ENCODE data around the gene NSMCE4A. TPM values are rescaled to one million over a fixed set of nuclear protein-coding genes. Genes with fewer than 3 reads are reported as not detected.
"Not testable (repeated sequence)": the region's sequence is repeated elsewhere in the genome, so short reads cannot be mapped to it uniquely, and the experiment has no call there.

NSMCE4A gene
- total and polyA plus RNA-seq, 4 experiments from 2014 or later, result 57.0 to 74.8 (median 70.6) TPM

DNA sequence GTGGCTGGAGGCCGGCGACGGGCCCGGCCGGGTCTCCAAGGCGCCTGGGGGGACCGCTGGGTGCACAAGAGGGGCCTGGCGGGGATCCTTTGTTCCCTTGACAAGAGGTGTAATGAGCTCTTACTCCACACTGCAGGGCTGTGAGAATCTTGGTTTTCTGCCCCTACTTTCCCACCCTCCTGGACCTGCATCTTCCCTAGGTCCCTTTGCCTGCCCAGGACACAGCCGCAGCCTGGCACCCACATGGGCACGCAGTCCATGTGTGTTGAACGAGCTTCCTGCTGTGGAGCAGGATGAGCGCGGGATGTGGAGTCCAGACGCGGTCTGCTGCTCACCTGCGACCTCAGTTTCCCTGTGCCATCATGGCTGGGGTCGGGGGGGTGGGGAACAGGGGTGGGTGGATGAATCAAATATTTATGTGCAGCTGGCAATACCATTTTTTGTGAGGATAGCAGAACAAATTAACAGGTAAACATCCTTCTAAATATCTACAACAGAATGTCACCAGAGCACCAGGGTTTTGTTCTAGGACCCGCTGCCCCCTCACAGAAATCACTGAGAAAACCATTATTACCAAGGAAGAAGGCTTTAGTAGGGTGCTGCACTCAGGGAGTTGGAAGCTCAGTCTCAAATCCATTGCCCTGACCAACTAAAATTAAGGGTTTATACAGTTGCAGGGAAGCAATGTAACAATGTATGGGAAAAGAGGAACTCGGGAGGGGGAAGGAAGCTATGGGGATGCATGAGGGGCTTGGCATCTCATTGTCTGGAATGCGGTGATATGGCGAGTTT is 474 bp upstream of the NSMCE4A start:
- Mint-ChIP-seq H3K27ac (peak overlapping the region in 1 of 7 donors; percentile 62), H3K9me3 (no peaks in the 10 kb centered on the region), H3K4me1 (peaks cover 14 to 34% (median 20%) of the 10 kb centered on the region in 4 donors), H3K36me3 (peaks cover 13 to 14% of the 10 kb centered on the region in 2 donors), H3K4me3 (peak overlapping the region; percentile 64 to 81 (median 77)), H3K27me3 (no peaks in the 10 kb centered on the region)
- DNase-seq, result no peak
- Histone ChIP-seq H3K36me3 (ENCODE audit: insufficient read depth, low read length) (peaks cover 5% of the 10 kb centered on the region), H3K4me1 (ENCODE audit: insufficient read depth, low read length) (peaks cover 20% of the 10 kb centered on the region), H3K4me3 (ENCODE audit: low read length in 2 of 2) (peak overlapping the region; percentile 23 to 77), H3K9me3 (ENCODE audit: control insufficient read depth in 1 of 2, low read length in 2 of 2) (no peaks in the 10 kb centered on the region), H3K27ac (ENCODE audit: low read depth, low read length) (peak overlapping the region; percentile 62), H3K27me3 (ENCODE audit: insufficient read depth, low read length) (no peaks in the 10 kb centered on the region)
- ChIA-PET CTCF (ENCODE audit: partially characterized antibody) (interaction anchor here (0.9 to 1.7 kb wide), 4 partner anchors 9 to 26 kb away, joined by 3 to 11 read pairs (median 4); no protein-coding TSS in a partner anchor), POLR2A (ENCODE audit: partially characterized antibody) (interaction anchor here (1.3 to 2.1 kb wide), 3 partner anchors 13 to 48 kb away, joined by 3 to 11 read pairs (median 6); partner anchors contain the start of gene ATE1)
- intact Hi-C loops (cut with micrococcal nuclease), result no loop called here

DNA sequence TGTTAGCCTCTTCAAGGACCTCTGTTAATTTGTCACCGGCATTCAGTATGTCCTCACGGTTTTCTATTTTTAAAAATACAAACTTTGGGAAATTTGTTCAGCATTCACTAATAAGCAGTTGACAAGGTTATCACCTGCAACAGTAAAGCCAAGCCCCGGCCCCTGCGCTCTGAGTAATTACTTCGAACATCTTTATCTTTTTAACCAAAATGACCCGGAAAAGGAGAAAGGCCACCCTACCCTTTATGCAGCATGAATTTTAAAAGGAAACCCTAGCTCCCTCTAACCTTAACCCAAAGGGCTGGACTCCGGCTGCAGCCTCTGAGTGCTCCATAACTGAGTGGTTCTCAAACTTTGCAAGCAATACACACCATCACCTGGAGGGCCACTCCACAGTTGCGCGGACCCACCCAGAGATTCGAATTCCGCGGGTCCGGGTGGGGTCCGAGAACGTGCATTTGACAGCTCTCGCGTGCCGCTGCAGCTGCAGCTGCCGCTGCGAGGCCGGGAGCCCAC is 940 bp downstream of the NSMCE4A start:
- peaks cover 13 to 17% of the 10 kb centered on the region in 2 donors for H3K36me3 Mint-ChIP-seq
- ChIA-PET POLR2A (ENCODE audit: partially characterized antibody) (interaction anchor here (1.0 to 2.1 kb wide), 3 partner anchors 12 to 46 kb away, joined by 3 to 11 read pairs (median 6); partner anchors contain the start of gene ATE1), CTCF (ENCODE audit: partially characterized antibody) (interaction anchor here (1.3 kb wide), 1 partner anchor 46 kb away, joined by 3 read pairs; the partner anchor contains the start of gene ATE1)
- peaks cover 14 to 34% (median 20%) of the 10 kb centered on the region in 4 donors for H3K4me1 Mint-ChIP-seq
- H3K27me3 Mint-ChIP-seq, result no peaks in the 10 kb centered on the region
- Histone ChIP-seq H3K36me3 (ENCODE audit: insufficient read depth, low read length) (peaks cover 6% of the 10 kb centered on the region), H3K27ac (ENCODE audit: low read depth, low read length) (peak overlapping the region; percentile 62), H3K4me1 (ENCODE audit: insufficient read depth, low read length) (peaks cover 20% of the 10 kb centered on the region), H3K9me3 (ENCODE audit: control insufficient read depth in 1 of 2, low read length in 2 of 2) (no peaks in the 10 kb centered on the region), H3K27me3 (ENCODE audit: insufficient read depth, low read length) (no peaks in the 10 kb centered on the region), H3K4me3 (ENCODE audit: low read length in 2 of 2) (peak overlapping the region in 1 of 2 donors; percentile 77)
- DNase-seq, result no peak
- peak overlapping the region in 4 of 7 donors; percentile 7 to 29 (median 28) for H3K27ac Mint-ChIP-seq
- H3K4me3 Mint-ChIP-seq, result peak overlapping the region; percentile 71 to 87 (median 83)
- intact Hi-C loops (cut with micrococcal nuclease), result loop anchor here (1.0 kb wide), 1 partner anchor 46 kb away; the partner anchor contains the start of gene ATE1
- no peaks in the 10 kb centered on the region for H3K9me3 Mint-ChIP-seq

DNA sequence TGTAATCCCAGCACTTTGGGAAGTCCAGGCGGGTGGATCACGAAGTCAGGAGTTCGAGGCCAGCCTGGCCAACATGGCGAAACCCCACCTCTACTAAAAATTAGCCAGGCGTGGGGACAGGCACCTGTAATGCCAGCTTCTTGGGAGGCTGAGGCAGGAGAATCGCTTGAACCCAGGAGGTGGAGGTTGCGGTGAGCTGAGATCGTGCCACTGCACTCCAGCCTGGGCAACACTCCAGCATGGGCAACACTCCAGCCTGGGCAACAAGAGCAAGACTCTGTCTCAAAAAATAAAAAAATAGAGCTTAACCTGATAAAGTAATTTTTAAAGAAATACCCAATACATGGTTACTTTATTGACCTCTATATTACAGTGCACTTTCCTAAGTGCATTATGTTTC is 5.9 kb downstream of the NSMCE4A start:
- H3K9me3 ChIP-seq (ENCODE audit: control insufficient read depth in 1 of 2, low read length in 2 of 2); DNase-seq; H3K4me3 ChIP-seq (ENCODE audit: low read length in 2 of 2); H3K9me3 Mint-ChIP-seq; H3K27me3 ChIP-seq (ENCODE audit: insufficient read depth, low read length); H3K27me3 Mint-ChIP-seq; H3K27ac Mint-ChIP-seq; H3K4me3 Mint-ChIP-seq; POLR2A ChIA-PET (ENCODE audit: partially characterized antibody); intact Hi-C loops (cut with micrococcal nuclease); H3K27ac ChIP-seq (ENCODE audit: low read depth, low read length); CTCF ChIA-PET (ENCODE audit: partially characterized antibody): not testable (repeated sequence)
- Histone ChIP-seq H3K4me1 (ENCODE audit: insufficient read depth, low read length) (peaks cover 11% of the 10 kb centered on the region), H3K36me3 (ENCODE audit: insufficient read depth, low read length) (peaks cover 40% of the 10 kb centered on the region)
- Mint-ChIP-seq H3K4me1 (peaks cover 13 to 25% (median 19%) of the 10 kb centered on the region in 4 donors), H3K36me3 (peaks cover 36 to 60% of the 10 kb centered on the region in 2 donors)

DNA sequence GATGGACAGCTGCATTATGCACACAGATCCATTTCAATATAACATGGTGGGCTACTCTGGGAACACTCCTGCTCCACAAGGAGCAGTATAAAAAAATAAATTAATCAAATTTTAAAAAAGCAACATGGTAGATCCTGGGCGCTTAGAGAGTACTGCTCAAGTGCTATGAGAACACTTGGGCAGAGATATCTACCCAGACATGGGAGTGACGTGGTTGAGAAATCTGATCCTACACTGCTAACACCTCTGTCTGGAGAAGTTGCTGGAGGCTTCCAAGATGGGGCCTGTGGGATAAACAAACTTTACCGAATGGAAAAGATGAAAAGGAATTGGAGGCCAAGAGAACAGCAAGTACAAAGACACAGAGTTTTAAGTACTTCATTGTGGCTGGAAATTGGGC is 9.0 kb downstream of the NSMCE4A start:
- no peak for DNase-seq
- H3K27me3 Mint-ChIP-seq, result no peaks in the 10 kb centered on the region
- H3K36me3 Mint-ChIP-seq, result peaks cover 32 to 57% of the 10 kb centered on the region in 2 donors
- H3K27me3 ChIP-seq (ENCODE audit: insufficient read depth, low read length), result no peaks in the 10 kb centered on the region
- intact Hi-C loops (cut with micrococcal nuclease), result no loop called here
- no peak overlapping the region for H3K27ac ChIP-seq (ENCODE audit: low read depth, low read length)
- H3K4me3 Mint-ChIP-seq, result no peak overlapping the region
- H3K4me1 Mint-ChIP-seq, result peaks cover 0 to 1% (median under 1%) of the 10 kb centered on the region in 4 donors
- ChIA-PET POLR2A (ENCODE audit: partially characterized antibody) (no interaction called here), CTCF (ENCODE audit: partially characterized antibody) (no interaction called here)
- no peak overlapping the region for H3K4me3 ChIP-seq (ENCODE audit: low read length in 2 of 2)
- no peak overlapping the region for H3K27ac Mint-ChIP-seq
- no peaks in the 10 kb centered on the region for H3K9me3 ChIP-seq (ENCODE audit: control insufficient read depth in 1 of 2, low read length in 2 of 2)
- no peaks in the 10 kb centered on the region for H3K9me3 Mint-ChIP-seq
- peaks cover 40% of the 10 kb centered on the region for H3K36me3 ChIP-seq (ENCODE audit: insufficient read depth, low read length)
- no peaks in the 10 kb centered on the region for H3K4me1 ChIP-seq (ENCODE audit: insufficient read depth, low read length)

DNA sequence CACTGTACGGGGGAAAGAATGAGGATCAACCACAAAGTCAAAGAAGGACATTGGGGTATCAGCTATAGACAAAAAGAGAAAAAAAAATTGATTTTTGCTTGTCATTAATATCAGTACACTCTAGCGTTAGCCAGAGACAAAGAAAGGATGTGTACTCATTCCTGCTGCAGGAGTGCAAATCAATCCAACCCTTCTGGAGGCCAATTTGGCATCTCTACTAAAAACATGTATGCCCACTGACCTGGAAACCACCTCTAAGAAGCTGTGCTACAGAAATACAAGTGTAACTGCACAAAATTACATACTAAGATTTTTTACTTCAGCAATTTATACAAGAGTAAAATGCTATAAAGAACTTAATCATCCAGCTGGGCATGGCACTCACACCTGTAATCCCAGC is 13.6 kb downstream of the NSMCE4A start:
- no peaks in the 10 kb centered on the region for H3K4me1 ChIP-seq (ENCODE audit: insufficient read depth, low read length)
- peaks cover 27% of the 10 kb centered on the region for H3K36me3 ChIP-seq (ENCODE audit: insufficient read depth, low read length)
- POLR2A ChIA-PET (ENCODE audit: partially characterized antibody), result interaction anchor here (1.9 kb wide), 1 partner anchor 13 kb away, joined by 6 read pairs; the partner anchor contains the start of gene NSMCE4A
- Mint-ChIP-seq H3K4me1 (no peaks in the 10 kb centered on the region), H3K27ac (no peak overlapping the region), H3K36me3 (peaks cover 33 to 57% of the 10 kb centered on the region in 2 donors), H3K27me3 (no peaks in the 10 kb centered on the region), H3K9me3 (no peaks in the 10 kb centered on the region), H3K4me3 (no peak overlapping the region)
- no peaks in the 10 kb centered on the region for H3K27me3 ChIP-seq (ENCODE audit: insufficient read depth, low read length)
- CTCF ChIA-PET (ENCODE audit: partially characterized antibody), result no interaction called here
- no peak overlapping the region for H3K27ac ChIP-seq (ENCODE audit: low read depth, low read length)
- no peak for DNase-seq
- H3K4me3 ChIP-seq (ENCODE audit: low read length in 2 of 2), result no peak overlapping the region
- intact Hi-C loops (cut with micrococcal nuclease), result no loop called here
- H3K9me3 ChIP-seq (ENCODE audit: control insufficient read depth in 1 of 2, low read length in 2 of 2), result no peaks in the 10 kb centered on the region

DNA sequence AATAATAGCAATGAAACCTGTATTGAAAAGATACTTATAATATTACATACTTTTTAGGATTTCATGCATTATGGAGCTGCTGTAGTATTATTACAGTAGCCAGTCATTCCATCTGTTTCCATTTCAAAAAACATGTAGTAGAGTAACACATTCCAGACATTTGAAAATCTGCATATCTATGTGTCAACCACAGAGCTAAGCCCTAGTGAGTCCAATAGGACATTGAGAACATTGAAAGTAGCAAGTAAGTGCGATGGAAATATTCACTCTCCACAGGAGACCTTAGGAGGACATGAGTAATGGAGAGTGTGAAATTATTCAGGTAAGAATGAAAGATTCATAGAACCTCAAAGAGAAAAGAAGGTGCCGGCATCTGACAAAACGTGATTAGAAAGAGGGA is 15.3 kb downstream of the NSMCE4A start:
- H3K27ac Mint-ChIP-seq, result peak overlapping the region in 2 of 7 donors; percentile 43 to 48
- Histone ChIP-seq H3K4me3 (ENCODE audit: low read length in 2 of 2) (no peak overlapping the region), H3K4me1 (ENCODE audit: insufficient read depth, low read length) (no peaks in the 10 kb centered on the region), H3K36me3 (ENCODE audit: insufficient read depth, low read length) (peaks cover 17% of the 10 kb centered on the region), H3K27me3 (ENCODE audit: insufficient read depth, low read length) (no peaks in the 10 kb centered on the region), H3K9me3 (ENCODE audit: control insufficient read depth in 1 of 2, low read length in 2 of 2) (no peaks in the 10 kb centered on the region), H3K27ac (ENCODE audit: low read depth, low read length) (no peak overlapping the region)
- no peaks in the 10 kb centered on the region for H3K9me3 Mint-ChIP-seq
- H3K4me3 Mint-ChIP-seq, result no peak overlapping the region
- peaks cover 26 to 52% of the 10 kb centered on the region in 2 donors for H3K36me3 Mint-ChIP-seq
- CTCF ChIA-PET (ENCODE audit: partially characterized antibody), result no interaction called here
- POLR2A ChIA-PET (ENCODE audit: partially characterized antibody), result no interaction called here
- H3K27me3 Mint-ChIP-seq, result no peaks in the 10 kb centered on the region
- DNase-seq, result no peak
- intact Hi-C loops (cut with micrococcal nuclease), result no loop called here
- H3K4me1 Mint-ChIP-seq, result no peaks in the 10 kb centered on the region
